ENCODE data around the gene FAM229A. TPM values are rescaled to one million over a fixed set of nuclear protein-coding genes. Genes with fewer than 3 reads are reported as not detected.
A peak's percentile ranks its signal among the peaks of the same experiment; 100 is the strongest.

The FAM229A gene
- total and polyA plus RNA-seq, 2 experiments from 2014 or later, result 3.6 to 4.2 TPM

GRCh38 chr1:32332290-32333079 is 29.8 kb downstream of the FAM229A start:
- Histone ChIP-seq H3K4me2 (peak overlapping the region; percentile 51; the same call in 1 of the 2 replicates), H3K9me2 (ENCODE audit: insufficient read depth) (no peaks in the 10 kb centered on the region), H3K4me1 (ENCODE audit: insufficient read depth) (peaks cover 34% of the 10 kb centered on the region), H3K79me2 (replicated peaks; ENCODE audit: insufficient read depth) (peaks cover 18% of the 10 kb centered on the region), H3K36me3 (ENCODE audit: insufficient read depth) (peaks cover 4% of the 10 kb centered on the region), H3K4me3 (0 out of 2 replicates have a peak overlapping the region, but pooled peaks have one; percentile 17), H3K27ac (ENCODE audit: low read depth) (peak overlapping the region; percentile 90), H2AFZ (no peak overlapping the region), H4K20me1 (replicated peaks; ENCODE audit: insufficient read depth) (peaks cover 40% of the 10 kb centered on the region), H3F3A (replicated peaks; ENCODE audit: low read depth) (peaks cover 35% of the 10 kb centered on the region), H3K27me3 (ENCODE audit: insufficient read depth) (peaks cover 7% of the 10 kb centered on the region; the same call in 1 of the 2 replicates)
- TF ChIP-seq EZH2 (IDR thresholded peaks at IDR 0.05; ENCODE audit: low read depth, unreplicated experiment) (no peak), STAT1 (IDR thresholded peaks at IDR 0.05; ENCODE audit: unreplicated experiment) (no peak), CREB1 (CRISPR knock-in tag; IDR thresholded peaks at IDR 0.05; ENCODE audit: low read depth) (no peak), ZNF331 (CRISPR knock-in tag; IDR thresholded peaks at IDR 0.05; ENCODE audit: low read depth) (no peak), REST (IDR thresholded peaks at IDR 0.05; ENCODE audit: unreplicated experiment) (no peak), ZNF114 (CRISPR knock-in tag; IDR thresholded peaks at IDR 0.05) (no peak), ETS1 (IDR thresholded peaks at IDR 0.05) (no peak), NANOG (IDR thresholded peaks at IDR 0.05; ENCODE audit: borderline replicate concordance) (no peak), POLR2AphosphoS5 (IDR thresholded peaks at IDR 0.05; ENCODE audit: low read depth) (no peak; the same call in none of the 2 replicates), EZH2phosphoT487 (IDR thresholded peaks at IDR 0.05; ENCODE audit: unreplicated experiment) (no peak)
- TF ChIP-seq, protein P1, sequence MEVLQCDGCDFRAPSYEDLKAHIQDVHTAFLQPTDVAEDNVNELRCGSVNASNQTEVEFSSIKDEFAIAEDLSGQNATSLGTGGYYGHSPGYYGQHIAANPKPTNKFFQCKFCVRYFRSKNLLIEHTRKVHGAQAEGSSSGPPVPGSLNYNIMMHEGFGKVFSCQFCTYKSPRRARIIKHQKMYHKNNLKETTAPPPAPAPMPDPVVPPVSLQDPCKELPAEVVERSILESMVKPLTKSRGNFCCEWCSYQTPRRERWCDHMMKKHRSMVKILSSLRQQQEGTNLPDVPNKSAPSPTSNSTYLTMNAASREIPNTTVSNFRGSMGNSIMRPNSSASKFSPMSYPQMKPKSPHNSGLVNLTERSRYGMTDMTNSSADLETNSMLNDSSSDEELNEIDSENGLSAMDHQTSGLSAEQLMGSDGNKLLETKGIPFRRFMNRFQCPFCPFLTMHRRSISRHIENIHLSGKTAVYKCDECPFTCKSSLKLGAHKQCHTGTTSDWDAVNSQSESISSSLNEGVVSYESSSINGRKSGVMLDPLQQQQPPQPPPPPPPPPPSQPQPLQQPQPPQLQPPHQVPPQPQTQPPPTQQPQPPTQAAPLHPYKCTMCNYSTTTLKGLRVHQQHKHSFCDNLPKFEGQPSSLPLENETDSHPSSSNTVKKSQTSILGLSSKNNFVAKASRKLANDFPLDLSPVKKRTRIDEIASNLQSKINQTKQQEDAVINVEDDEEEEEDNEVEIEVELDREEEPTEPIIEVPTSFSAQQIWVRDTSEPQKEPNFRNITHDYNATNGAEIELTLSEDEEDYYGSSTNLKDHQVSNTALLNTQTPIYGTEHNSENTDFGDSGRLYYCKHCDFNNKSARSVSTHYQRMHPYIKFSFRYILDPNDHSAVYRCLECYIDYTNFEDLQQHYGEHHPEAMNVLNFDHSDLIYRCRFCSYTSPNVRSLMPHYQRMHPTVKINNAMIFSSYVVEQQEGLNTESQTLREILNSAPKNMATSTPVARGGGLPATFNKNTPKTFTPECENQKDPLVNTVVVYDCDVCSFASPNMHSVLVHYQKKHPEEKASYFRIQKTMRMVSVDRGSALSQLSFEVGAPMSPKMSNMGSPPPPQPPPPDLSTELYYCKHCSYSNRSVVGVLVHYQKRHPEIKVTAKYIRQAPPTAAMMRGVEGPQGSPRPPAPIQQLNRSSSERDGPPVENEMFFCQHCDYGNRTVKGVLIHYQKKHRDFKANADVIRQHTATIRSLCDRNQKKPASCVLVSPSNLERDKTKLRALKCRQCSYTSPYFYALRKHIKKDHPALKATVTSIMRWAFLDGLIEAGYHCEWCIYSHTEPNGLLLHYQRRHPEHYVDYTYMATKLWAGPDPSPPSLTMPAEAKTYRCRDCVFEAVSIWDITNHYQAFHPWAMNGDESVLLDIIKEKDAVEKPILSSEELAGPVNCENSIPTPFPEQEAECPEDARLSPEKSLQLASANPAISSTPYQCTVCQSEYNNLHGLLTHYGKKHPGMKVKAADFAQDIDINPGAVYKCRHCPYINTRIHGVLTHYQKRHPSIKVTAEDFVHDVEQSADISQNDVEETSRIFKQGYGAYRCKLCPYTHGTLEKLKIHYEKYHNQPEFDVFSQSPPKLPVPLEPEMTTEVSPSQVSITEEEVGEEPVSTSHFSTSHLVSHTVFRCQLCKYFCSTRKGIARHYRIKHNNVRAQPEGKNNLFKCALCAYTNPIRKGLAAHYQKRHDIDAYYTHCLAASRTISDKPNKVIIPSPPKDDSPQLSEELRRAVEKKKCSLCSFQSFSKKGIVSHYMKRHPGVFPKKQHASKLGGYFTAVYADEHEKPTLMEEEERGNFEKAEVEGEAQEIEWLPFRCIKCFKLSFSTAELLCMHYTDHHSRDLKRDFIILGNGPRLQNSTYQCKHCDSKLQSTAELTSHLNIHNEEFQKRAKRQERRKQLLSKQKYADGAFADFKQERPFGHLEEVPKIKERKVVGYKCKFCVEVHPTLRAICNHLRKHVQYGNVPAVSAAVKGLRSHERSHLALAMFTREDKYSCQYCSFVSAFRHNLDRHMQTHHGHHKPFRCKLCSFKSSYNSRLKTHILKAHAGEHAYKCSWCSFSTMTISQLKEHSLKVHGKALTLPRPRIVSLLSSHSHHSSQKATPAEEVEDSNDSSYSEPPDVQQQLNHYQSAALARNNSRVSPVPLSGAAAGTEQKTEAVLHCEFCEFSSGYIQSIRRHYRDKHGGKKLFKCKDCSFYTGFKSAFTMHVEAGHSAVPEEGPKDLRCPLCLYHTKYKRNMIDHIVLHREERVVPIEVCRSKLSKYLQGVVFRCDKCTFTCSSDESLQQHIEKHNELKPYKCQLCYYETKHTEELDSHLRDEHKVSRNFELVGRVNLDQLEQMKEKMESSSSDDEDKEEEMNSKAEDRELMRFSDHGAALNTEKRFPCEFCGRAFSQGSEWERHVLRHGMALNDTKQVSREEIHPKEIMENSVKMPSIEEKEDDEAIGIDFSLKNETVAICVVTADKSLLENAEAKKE (CRISPR knock-in tag; IDR thresholded peaks at IDR 0.05), result no peak
- TF ChIP-seq, protein P2, sequence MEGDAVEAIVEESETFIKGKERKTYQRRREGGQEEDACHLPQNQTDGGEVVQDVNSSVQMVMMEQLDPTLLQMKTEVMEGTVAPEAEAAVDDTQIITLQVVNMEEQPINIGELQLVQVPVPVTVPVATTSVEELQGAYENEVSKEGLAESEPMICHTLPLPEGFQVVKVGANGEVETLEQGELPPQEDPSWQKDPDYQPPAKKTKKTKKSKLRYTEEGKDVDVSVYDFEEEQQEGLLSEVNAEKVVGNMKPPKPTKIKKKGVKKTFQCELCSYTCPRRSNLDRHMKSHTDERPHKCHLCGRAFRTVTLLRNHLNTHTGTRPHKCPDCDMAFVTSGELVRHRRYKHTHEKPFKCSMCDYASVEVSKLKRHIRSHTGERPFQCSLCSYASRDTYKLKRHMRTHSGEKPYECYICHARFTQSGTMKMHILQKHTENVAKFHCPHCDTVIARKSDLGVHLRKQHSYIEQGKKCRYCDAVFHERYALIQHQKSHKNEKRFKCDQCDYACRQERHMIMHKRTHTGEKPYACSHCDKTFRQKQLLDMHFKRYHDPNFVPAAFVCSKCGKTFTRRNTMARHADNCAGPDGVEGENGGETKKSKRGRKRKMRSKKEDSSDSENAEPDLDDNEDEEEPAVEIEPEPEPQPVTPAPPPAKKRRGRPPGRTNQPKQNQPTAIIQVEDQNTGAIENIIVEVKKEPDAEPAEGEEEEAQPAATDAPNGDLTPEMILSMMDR (conservative IDR thresholded peaks at IDR 0.05; ENCODE audit: low read depth in 2 of 2), result no peak
- ATAC-seq (peak; percentile 24), DNase-seq (ENCODE audit: low spot score) (peak; percentile 75)
- peak overlapping the region; percentile 80; the same call in 1 of the 2 replicates for H3K27ac Mint-ChIP-seq
- H3K4me3 Mint-ChIP-seq, result peak overlapping the region; percentile 45
- H3K27me3 Mint-ChIP-seq (ENCODE audit: insufficient read depth, low read depth, poor library complexity), result peaks cover 44% of the 10 kb centered on the region
- peaks cover 73% of the 10 kb centered on the region for H3K36me3 Mint-ChIP-seq (ENCODE audit: low read depth)
- peaks cover 5% of the 10 kb centered on the region; the same call in 2 of the 3 replicates for H3K9me3 Mint-ChIP-seq
- peaks cover 35% of the 10 kb centered on the region for H3K4me1 Mint-ChIP-seq

Measured in GM23338 (cell line).